PC-3 (cell line): Measurements from ENCODE around the gene SAFB2. TPM values are rescaled to one million over a fixed set of nuclear protein-coding genes. Genes with fewer than 3 reads are reported as not detected.

Experiments
- ATAC-seq: fragments of 200-7000 bp; cut with Tn5 transposase; 2 replicates; pipeline ENCODE4 v1.9.1; 2020; ENCODE audit warnings: mild to moderate bottlenecking, moderate library complexity
- BruUV-seq: library from RNA; stranded (reverse); fragments of 400-500 nt; replicated peaks from 2 replicates; lab custom pipeline; 2021; lab: Mats Ljungman, UMichigan
- CTCF ChIA-PET: fragments of 300-600 bp; sonication (Branson Sonifier 250); formaldehyde crosslinking; loops from one replicate; lab custom pipeline; 2022; ENCODE audit warnings: antibody characterized with exemption; lab: Charles Lee
- POLR2A ChIA-PET: fragments of 300-600 bp; sonication (Branson Sonifier 250); formaldehyde crosslinking; loops from one replicate; lab custom pipeline; 2022; ENCODE audit warnings: antibody characterized with exemption; ENCODE audit not compliant: unreplicated experiment; lab: Charles Lee
- DNase-seq: peaks from one replicate; pipeline ENCODE4 v3.0.0-alpha.2; 2015
- H2AFZ ChIP-seq: fragments of 300-600 bp; sonication (generic); 2 replicates; pipeline ENCODE4 v1.6.0; 2016; ENCODE audit warnings: antibody characterized with exemption, low read length
- H3F3A ChIP-seq: fragments of 300-600 bp; sonication (generic); one replicate; pipeline ENCODE4 v1.6.0; 2017; ENCODE audit warnings: antibody characterized with exemption, low read length, control low read depth, mild to moderate bottlenecking; ENCODE audit not compliant: unreplicated experiment
- H3K27ac ChIP-seq: fragments of 300-600 bp; sonication (generic); 2 replicates; pipeline ENCODE4 v1.5.1; 2016; ENCODE audit warnings: mild to moderate bottlenecking, low read length
- H3K27me3 ChIP-seq: fragments of 300-600 bp; sonication (generic); 2 replicates; pipeline ENCODE4 v1.6.1; 2016; ENCODE audit warnings: low read length, mixed read lengths
- H3K36me3 ChIP-seq: fragments of 300-600 bp; sonication (generic); 2 replicates; pipeline ENCODE4 v1.6.1; 2016; ENCODE audit warnings: low read depth, mixed run types, low read length, mixed read lengths
- H3K4me1 ChIP-seq: fragments of 300-600 bp; sonication (generic); 2 replicates; pipeline ENCODE4 v1.5.1; 2016; ENCODE audit warnings: low read length; ENCODE audit not compliant: insufficient read depth
- H3K4me2 ChIP-seq: fragments of 300-600 bp; sonication (generic); 2 replicates; pipeline ENCODE4 v1.6.0; 2016; ENCODE audit warnings: low read length
- H3K4me3 ChIP-seq: fragments of 300-600 bp; sonication (generic); 2 replicates; pipeline ENCODE4 v1.5.1; 2016; ENCODE audit warnings: mild to moderate bottlenecking, low read length, mixed read lengths
- H3K79me2 ChIP-seq: fragments of 300-600 bp; sonication (generic); 2 replicates; pipeline ENCODE4 v1.6.1; 2017; ENCODE audit warnings: low read length, mixed read lengths
- H3K9ac ChIP-seq: fragments of 300-600 bp; sonication (generic); 2 replicates; pipeline ENCODE4 v1.6.0; 2016; ENCODE audit warnings: mild to moderate bottlenecking, low read length
- H3K9me2 ChIP-seq: fragments of 300-600 bp; sonication (generic); replicated peaks from 2 replicates; pipeline ENCODE4 v1.6.1; 2016; ENCODE audit warnings: mixed run types, low read length, mixed read lengths
- H3K9me3 ChIP-seq: fragments of 300-600 bp; sonication (generic); 2 replicates; pipeline ENCODE4 v1.6.1; 2016; ENCODE audit warnings: low read length, mixed read lengths
- H4K20me1 ChIP-seq: fragments of 300-600 bp; sonication (generic); 2 replicates; pipeline ENCODE4 v1.6.1; 2016; ENCODE audit warnings: low read length, mixed read lengths
- EZH2 ChIP-seq: fragments of 300-600 bp; sonication (generic); IDR thresholded peaks from one replicate; pipeline ENCODE4 v1.6.1; 2017; ENCODE audit warnings: antibody characterized with exemption, mild to moderate bottlenecking, low read length; ENCODE audit not compliant: unreplicated experiment
- EZH2phosphoT487 ChIP-seq: fragments of 300-600 bp; sonication (generic); IDR thresholded peaks from 2 replicates; pipeline ENCODE4 v1.6.1; 2018; ENCODE audit warnings: mild to moderate bottlenecking, antibody characterized with exemption, low read length, borderline replicate concordance
- intact Hi-C: fragments of 100-400 bp; cut with micrococcal nuclease; formaldehyde crosslinking; loops from 2 replicates; pipeline ENCODE4 v1.9.0; 2023
- total RNA-seq: library from RNA; depleted of rRNA; stranded (reverse); fragments of >200 nt; gene quantifications from 2 replicates; pipeline ENCODE4 v1.2.3, GENCODE V29; 2014
- TF ChIP-seq, protein P1 (sequence below): fragments of 300-600 bp; sonication (generic); conservative IDR thresholded peaks from 2 replicates; pipeline ENCODE4 v1.5.1; 2017; ENCODE audit warnings: antibody characterized with exemption, low read depth, mild to moderate bottlenecking, low read length

SAFB2 gene
- total RNA-seq, 1 experiment from 2014 or later, result 77.5 TPM

- no TSS peak for BruUV-seq
- Histone ChIP-seq H3K27me3 (no peaks in the 10 kb centered on the region), H3K9me3 (no peaks in the 10 kb centered on the region), H3K27ac (peak overlapping the region; percentile 67), H3K9me2 (no peaks in the 10 kb centered on the region), H4K20me1 (peaks cover 59% of the 10 kb centered on the region), H3K79me2 (peaks cover 97% of the 10 kb centered on the region), H3K9ac (peak overlapping the region; percentile 98), H2AFZ (peak overlapping the region; percentile 74; the same call in 1 of the 2 replicates), H3K4me3 (peak overlapping the region; percentile 90), H3K4me2 (peak overlapping the region; percentile 96), H3K4me1 (peaks cover 36% of the 10 kb centered on the region), H3K36me3 (peaks cover 64% of the 10 kb centered on the region), H3F3A (no peaks in the 10 kb centered on the region)
- CTCF ChIA-PET, result interaction anchor here (1.0 kb wide), 1 partner anchor 66 kb away, joined by 3 read pairs; the partner anchor contains the start of gene RPL36
- intact Hi-C loops, result no loop called here
- POLR2A ChIA-PET, result interaction anchor here (0.6 to 1.0 kb wide), 3 partner anchors 18 to 95 kb away, joined by 3 to 4 read pairs (median 3); no protein-coding TSS in a partner anchor
- ATAC-seq (no peak), DNase-seq (no peak)
- TF ChIP-seq EZH2phosphoT487, result no peak
- no peak for TF ChIP-seq EZH2
- TF ChIP-seq, protein P1, sequence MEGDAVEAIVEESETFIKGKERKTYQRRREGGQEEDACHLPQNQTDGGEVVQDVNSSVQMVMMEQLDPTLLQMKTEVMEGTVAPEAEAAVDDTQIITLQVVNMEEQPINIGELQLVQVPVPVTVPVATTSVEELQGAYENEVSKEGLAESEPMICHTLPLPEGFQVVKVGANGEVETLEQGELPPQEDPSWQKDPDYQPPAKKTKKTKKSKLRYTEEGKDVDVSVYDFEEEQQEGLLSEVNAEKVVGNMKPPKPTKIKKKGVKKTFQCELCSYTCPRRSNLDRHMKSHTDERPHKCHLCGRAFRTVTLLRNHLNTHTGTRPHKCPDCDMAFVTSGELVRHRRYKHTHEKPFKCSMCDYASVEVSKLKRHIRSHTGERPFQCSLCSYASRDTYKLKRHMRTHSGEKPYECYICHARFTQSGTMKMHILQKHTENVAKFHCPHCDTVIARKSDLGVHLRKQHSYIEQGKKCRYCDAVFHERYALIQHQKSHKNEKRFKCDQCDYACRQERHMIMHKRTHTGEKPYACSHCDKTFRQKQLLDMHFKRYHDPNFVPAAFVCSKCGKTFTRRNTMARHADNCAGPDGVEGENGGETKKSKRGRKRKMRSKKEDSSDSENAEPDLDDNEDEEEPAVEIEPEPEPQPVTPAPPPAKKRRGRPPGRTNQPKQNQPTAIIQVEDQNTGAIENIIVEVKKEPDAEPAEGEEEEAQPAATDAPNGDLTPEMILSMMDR, result no peak
Observed at GRCh38 chr19:5623397-5624017, 931 bp upstream of the SAFB2 start.

DNA sequence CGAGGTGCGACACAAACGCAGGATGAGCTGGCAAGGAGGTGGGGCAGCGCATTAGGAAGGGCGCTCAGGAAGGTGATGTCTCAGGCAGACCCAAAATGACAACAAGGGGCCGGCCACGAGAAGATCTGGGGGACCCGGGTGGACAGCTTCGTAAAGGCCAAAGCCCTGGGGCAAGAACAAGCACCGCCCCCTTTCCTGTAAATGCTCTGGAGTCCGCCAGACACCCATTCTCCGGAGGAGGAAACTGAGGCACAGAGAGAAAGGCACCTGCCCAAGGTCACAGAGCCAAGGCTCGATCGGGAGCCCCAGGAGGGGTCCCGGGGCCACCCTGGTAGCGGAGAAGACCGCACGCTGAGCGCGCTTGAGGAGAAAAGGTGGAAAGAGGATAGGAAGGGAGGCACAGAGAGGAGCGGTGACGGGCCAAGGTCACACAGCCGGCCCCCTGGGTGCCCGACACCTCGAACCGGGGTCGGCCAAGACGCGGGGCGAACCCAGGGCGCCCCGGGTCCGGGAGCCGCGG lies 571 bp downstream of the SAFB2 start:
- ChIA-PET CTCF (interaction anchor here (0.6 to 1.0 kb wide), 3 partner anchors 60 to 68 kb away, joined by 3 to 5 read pairs (median 3); partner anchors contain the start of gene RPL36), POLR2A (interaction anchor here (0.6 to 1.0 kb wide), 4 partner anchors 15 to 751 kb away, joined by 3 to 4 read pairs (median 4); partner anchors contain the start of genes ALKBH7 and RANBP3)
- intact Hi-C loops, result loop anchor here (1.0 kb wide), 1 partner anchor 14 kb away; no protein-coding TSS in a partner anchor
- Histone ChIP-seq H3K4me2 (peak overlapping the region; percentile 94), H3F3A (no peaks in the 10 kb centered on the region), H3K9ac (peak overlapping the region; percentile 90), H3K4me1 (peaks cover 36% of the 10 kb centered on the region), H3K27ac (peak overlapping the region; percentile 53), H3K4me3 (peak overlapping the region; percentile 90), H3K9me2 (no peaks in the 10 kb centered on the region), H3K27me3 (no peaks in the 10 kb centered on the region), H3K79me2 (peaks cover 97% of the 10 kb centered on the region), H4K20me1 (peaks cover 61% of the 10 kb centered on the region), H2AFZ (peak overlapping the region; percentile 43), H3K36me3 (peaks cover 65% of the 10 kb centered on the region), H3K9me3 (no peaks in the 10 kb centered on the region)
- ATAC-seq, result peak; percentile 5; the same call in 1 of the 2 replicates
- no TSS peak for BruUV-seq
- TF ChIP-seq, protein P1, result no peak
- no peak for TF ChIP-seq EZH2phosphoT487
- TF ChIP-seq EZH2, result no peak
- peak; percentile 42 for DNase-seq
